ENCODE data around the gene YWHAB. TPM values are rescaled to one million over a fixed set of nuclear protein-coding genes. Genes with fewer than 3 reads are reported as not detected.
"Not testable (repeated sequence)": the region's sequence is repeated elsewhere in the genome, so short reads cannot be mapped to it uniquely, and the experiment has no call there.

The YWHAB gene
- total and polyA plus RNA-seq, 5 donors from 2014 or later, result 303 to 927 (median 651) TPM

- H3K4me3 Mint-ChIP-seq, result peak overlapping the region in 2 of 4 donors; percentile 43 to 80
- H3K27ac ChIP-seq (ENCODE audit: insufficient read depth, low read length, poor library complexity, severe bottlenecking); H3K9me3 ChIP-seq (ENCODE audit: control insufficient read depth in 2 of 2, low read length in 2 of 2); H3K36me3 ChIP-seq (ENCODE audit: control insufficient read depth, insufficient read depth, low read length); ATAC-seq (ENCODE audit: low read depth in 2 of 2); DNase-seq; H3K4me3 ChIP-seq (ENCODE audit: low read depth, low read length); H3K9me3 Mint-ChIP-seq; H3K27me3 ChIP-seq (ENCODE audit: control insufficient read depth, insufficient read depth, low read length); H3K36me3 Mint-ChIP-seq: not testable (repeated sequence)
- H3K27ac Mint-ChIP-seq, result peak overlapping the region; percentile 68 to 97 (median 79)
- peaks cover 20% of the 10 kb centered on the region for H3K4me1 ChIP-seq (ENCODE audit: control insufficient read depth, insufficient read depth, low read length, poor library complexity, severe bottlenecking)
- H3K27me3 Mint-ChIP-seq, result peaks cover 15% of the 10 kb centered on the region
- H3K4me1 Mint-ChIP-seq, result peaks cover 0 to 51% (median 25%) of the 10 kb centered on the region in 4 donors
Observed at GRCh38 chr20:44882360-44882759, 3.1 kb upstream of the YWHAB start.

GRCh38 chr20:44883214-44883902 lies 2.1 kb upstream of the YWHAB start:
- H3K4me1 ChIP-seq (ENCODE audit: control insufficient read depth, insufficient read depth, low read length, poor library complexity, severe bottlenecking), result peaks cover 30% of the 10 kb centered on the region
- peaks cover 2% of the 10 kb centered on the region for H3K36me3 ChIP-seq (ENCODE audit: control insufficient read depth, insufficient read depth, low read length)
- Mint-ChIP-seq H3K27me3 (peaks cover 13% of the 10 kb centered on the region), H3K4me1 (peaks cover 6 to 61% (median 33%) of the 10 kb centered on the region in 4 donors), H3K36me3 (peaks cover 3% of the 10 kb centered on the region), H3K27ac (peak overlapping the region; percentile 95 to 99 (median 97)), H3K9me3 (no peaks in the 10 kb centered on the region), H3K4me3 (peak overlapping the region; percentile 94 to 99 (median 96))
- no peak overlapping the region for H3K4me3 ChIP-seq (ENCODE audit: low read depth, low read length)
- H3K27me3 ChIP-seq (ENCODE audit: control insufficient read depth, insufficient read depth, low read length), result no peaks in the 10 kb centered on the region
- H3K9me3 ChIP-seq (ENCODE audit: control insufficient read depth in 2 of 2, low read length in 2 of 2), result no peaks in the 10 kb centered on the region
- H3K27ac ChIP-seq (ENCODE audit: insufficient read depth, low read length, poor library complexity, severe bottlenecking), result peak overlapping the region; percentile 24
- no peak for ATAC-seq (ENCODE audit: low read depth in 2 of 2)
- DNase-seq, result no peak

- DNase-seq, result no peak
- no peaks in the 10 kb centered on the region for H3K9me3 Mint-ChIP-seq
- H3K4me1 Mint-ChIP-seq, result peaks cover 22 to 73% (median 48%) of the 10 kb centered on the region in 4 donors
- no peaks in the 10 kb centered on the region for H3K9me3 ChIP-seq (ENCODE audit: control insufficient read depth in 2 of 2, low read length in 2 of 2)
- H3K36me3 ChIP-seq (ENCODE audit: control insufficient read depth, insufficient read depth, low read length), result peaks cover 2% of the 10 kb centered on the region
- peaks cover 44% of the 10 kb centered on the region for H3K4me1 ChIP-seq (ENCODE audit: control insufficient read depth, insufficient read depth, low read length, poor library complexity, severe bottlenecking)
- peak overlapping the region; percentile 85 for H3K4me3 ChIP-seq (ENCODE audit: low read depth, low read length)
- peak overlapping the region; percentile 94 for H3K27ac ChIP-seq (ENCODE audit: insufficient read depth, low read length, poor library complexity, severe bottlenecking)
- no peak for ATAC-seq (ENCODE audit: low read depth in 2 of 2)
- H3K27me3 Mint-ChIP-seq, result no peaks in the 10 kb centered on the region
- peak overlapping the region; percentile 95 to 99 (median 97) for H3K27ac Mint-ChIP-seq
- H3K27me3 ChIP-seq (ENCODE audit: control insufficient read depth, insufficient read depth, low read length), result no peaks in the 10 kb centered on the region
- peak overlapping the region; percentile 94 to 99 (median 96) for H3K4me3 Mint-ChIP-seq
- H3K36me3 Mint-ChIP-seq, result peaks cover 3% of the 10 kb centered on the region
Observed at GRCh38 chr20:44884907-44885391, 556 bp upstream of the YWHAB start.

- H3K36me3 Mint-ChIP-seq, result peaks cover 4% of the 10 kb centered on the region
- Histone ChIP-seq H3K27me3 (ENCODE audit: control insufficient read depth, insufficient read depth, low read length) (no peaks in the 10 kb centered on the region), H3K27ac (ENCODE audit: insufficient read depth, low read length, poor library complexity, severe bottlenecking) (peak overlapping the region; percentile 94), H3K4me3 (ENCODE audit: low read depth, low read length) (peak overlapping the region; percentile 87), H3K9me3 (ENCODE audit: control insufficient read depth in 2 of 2, low read length in 2 of 2) (no peaks in the 10 kb centered on the region), H3K36me3 (ENCODE audit: control insufficient read depth, insufficient read depth, low read length) (peaks cover 3% of the 10 kb centered on the region), H3K4me1 (ENCODE audit: control insufficient read depth, insufficient read depth, low read length, poor library complexity, severe bottlenecking) (peaks cover 57% of the 10 kb centered on the region)
- ATAC-seq (ENCODE audit: low read depth in 2 of 2) (no peak), DNase-seq (peak in 1 of 3 donors; percentile 26)
- peak overlapping the region; percentile 90 to 98 (median 95) for H3K4me3 Mint-ChIP-seq
- peaks cover 23 to 80% (median 52%) of the 10 kb centered on the region in 4 donors for H3K4me1 Mint-ChIP-seq
- peak overlapping the region; percentile 94 to 97 (median 95) for H3K27ac Mint-ChIP-seq
- H3K27me3 Mint-ChIP-seq, result no peaks in the 10 kb centered on the region
- H3K9me3 Mint-ChIP-seq, result no peaks in the 10 kb centered on the region
Observed at GRCh38 chr20:44886266-44886651, 754 bp downstream of the YWHAB start.

- Mint-ChIP-seq H3K27me3 (no peaks in the 10 kb centered on the region), H3K4me3 (peak overlapping the region; percentile 90 to 98 (median 95)), H3K4me1 (peaks cover 23 to 83% (median 57%) of the 10 kb centered on the region in 4 donors), H3K36me3 (peaks cover 4% of the 10 kb centered on the region), H3K27ac (peak overlapping the region; percentile 94 to 97 (median 95)), H3K9me3 (no peaks in the 10 kb centered on the region)
- Histone ChIP-seq H3K9me3 (ENCODE audit: control insufficient read depth in 2 of 2, low read length in 2 of 2) (no peaks in the 10 kb centered on the region), H3K36me3 (ENCODE audit: control insufficient read depth, insufficient read depth, low read length) (peaks cover 8% of the 10 kb centered on the region), H3K27ac (ENCODE audit: insufficient read depth, low read length, poor library complexity, severe bottlenecking) (peak overlapping the region; percentile 94), H3K4me1 (ENCODE audit: control insufficient read depth, insufficient read depth, low read length, poor library complexity, severe bottlenecking) (peaks cover 63% of the 10 kb centered on the region), H3K4me3 (ENCODE audit: low read depth, low read length) (peak overlapping the region; percentile 87), H3K27me3 (ENCODE audit: control insufficient read depth, insufficient read depth, low read length) (no peaks in the 10 kb centered on the region)
- ATAC-seq (ENCODE audit: low read depth in 2 of 2) (no peak), DNase-seq (no peak)
Observed at GRCh38 chr20:44886828-44887227, 1.3 kb downstream of the YWHAB start.

GRCh38 chr20:44887466-44887865 lies 2.0 kb downstream of the YWHAB start:
- H3K4me1 ChIP-seq (ENCODE audit: control insufficient read depth, insufficient read depth, low read length, poor library complexity, severe bottlenecking), result peaks cover 69% of the 10 kb centered on the region
- no peaks in the 10 kb centered on the region for H3K27me3 ChIP-seq (ENCODE audit: control insufficient read depth, insufficient read depth, low read length)
- H3K27ac Mint-ChIP-seq, result peak overlapping the region; percentile 34 to 97 (median 95)
- H3K4me3 ChIP-seq (ENCODE audit: low read depth, low read length), result peak overlapping the region; percentile 87
- no peak for ATAC-seq (ENCODE audit: low read depth in 2 of 2)
- H3K36me3 Mint-ChIP-seq, result peaks cover 8% of the 10 kb centered on the region
- DNase-seq, result no peak
- H3K36me3 ChIP-seq (ENCODE audit: control insufficient read depth, insufficient read depth, low read length), result peaks cover 12% of the 10 kb centered on the region
- H3K4me1 Mint-ChIP-seq, result peaks cover 28 to 85% (median 62%) of the 10 kb centered on the region in 4 donors
- no peaks in the 10 kb centered on the region for H3K27me3 Mint-ChIP-seq
- H3K4me3 Mint-ChIP-seq, result peak overlapping the region; percentile 90 to 98 (median 95)
- no peaks in the 10 kb centered on the region for H3K9me3 ChIP-seq (ENCODE audit: control insufficient read depth in 2 of 2, low read length in 2 of 2)
- H3K27ac ChIP-seq (ENCODE audit: insufficient read depth, low read length, poor library complexity, severe bottlenecking), result peak overlapping the region; percentile 94
- no peaks in the 10 kb centered on the region for H3K9me3 Mint-ChIP-seq

GRCh38 chr20:44888226-44889103 lies 3.0 kb downstream of the YWHAB start:
- DNase-seq (peak in 2 of 3 donors; percentile 22 to 45), ATAC-seq (ENCODE audit: low read depth in 2 of 2) (no peak)
- peaks cover 8% of the 10 kb centered on the region for H3K36me3 Mint-ChIP-seq
- Histone ChIP-seq H3K36me3 (ENCODE audit: control insufficient read depth, insufficient read depth, low read length) (peaks cover 14% of the 10 kb centered on the region), H3K9me3 (ENCODE audit: control insufficient read depth in 2 of 2, low read length in 2 of 2) (no peaks in the 10 kb centered on the region), H3K27me3 (ENCODE audit: control insufficient read depth, insufficient read depth, low read length) (no peaks in the 10 kb centered on the region), H3K27ac (ENCODE audit: insufficient read depth, low read length, poor library complexity, severe bottlenecking) (peak overlapping the region; percentile 94), H3K4me1 (ENCODE audit: control insufficient read depth, insufficient read depth, low read length, poor library complexity, severe bottlenecking) (peaks cover 79% of the 10 kb centered on the region), H3K4me3 (ENCODE audit: low read depth, low read length) (peak overlapping the region; percentile 87)
- peak overlapping the region; percentile 90 to 98 (median 95) for H3K4me3 Mint-ChIP-seq
- H3K27me3 Mint-ChIP-seq, result no peaks in the 10 kb centered on the region
- H3K4me1 Mint-ChIP-seq, result peaks cover 28 to 84% (median 61%) of the 10 kb centered on the region in 4 donors
- no peaks in the 10 kb centered on the region for H3K9me3 Mint-ChIP-seq
- peak overlapping the region; percentile 84 to 92 (median 85) for H3K27ac Mint-ChIP-seq

All from CD4-positive, CD25-positive, alpha-beta regulatory T cell (primary cell).